GM18526 (cell line): ENCODE data around the gene LZIC.

Source experiments
- POLR2A ChIP-seq: IDR thresholded peaks from 3 replicates; pipeline ENCODE4 v1.6.1; 2011; ENCODE audit not compliant: insufficient read length; ENCODE audit errors: extremely low read depth

Gene LZIC

DNA sequence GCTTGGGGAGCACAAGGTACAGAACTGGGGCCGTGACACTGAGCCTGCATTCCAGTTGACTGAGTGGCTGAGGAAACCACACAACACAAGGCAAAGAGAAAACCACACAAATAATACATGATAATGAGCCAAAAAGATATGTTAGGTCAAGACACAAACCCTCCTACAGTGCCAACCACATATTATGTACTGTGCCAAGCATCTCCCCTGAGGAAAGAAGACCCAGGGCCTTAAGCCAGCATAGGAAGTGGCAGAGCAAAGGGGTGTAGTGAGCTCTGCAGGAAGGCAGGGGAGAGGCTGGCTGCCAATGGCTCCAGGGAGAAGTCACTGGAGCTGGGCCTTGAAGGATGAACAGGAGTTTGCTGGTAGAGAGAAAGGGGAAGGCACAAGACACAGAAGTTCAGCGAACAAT lies 61.3 kb downstream of the LZIC start:
- no peak for TF ChIP-seq POLR2A
